ENCODE results near the gene PPIL3.
A peak's percentile ranks its signal among the peaks of the same experiment; 100 is the strongest.
"Not testable (repeated sequence)": the region's sequence is repeated elsewhere in the genome, so short reads cannot be mapped to it uniquely, and the experiment has no call there.

The PPIL3 gene

GRCh38 chr2:200888704-200889625 is at the start of gene PPIL3, which contains the start of gene NIF3L1:
Gene PPIL3 (minus strand): TSS chr2:200889077. CDS start chr2:200887615, 1,462 bp downstream.
Gene NIF3L1 (plus strand): TSS chr2:200889371. CDS start chr2:200891944, 2,573 bp downstream.
- DNase-seq = peak; percentile 99

DNA sequence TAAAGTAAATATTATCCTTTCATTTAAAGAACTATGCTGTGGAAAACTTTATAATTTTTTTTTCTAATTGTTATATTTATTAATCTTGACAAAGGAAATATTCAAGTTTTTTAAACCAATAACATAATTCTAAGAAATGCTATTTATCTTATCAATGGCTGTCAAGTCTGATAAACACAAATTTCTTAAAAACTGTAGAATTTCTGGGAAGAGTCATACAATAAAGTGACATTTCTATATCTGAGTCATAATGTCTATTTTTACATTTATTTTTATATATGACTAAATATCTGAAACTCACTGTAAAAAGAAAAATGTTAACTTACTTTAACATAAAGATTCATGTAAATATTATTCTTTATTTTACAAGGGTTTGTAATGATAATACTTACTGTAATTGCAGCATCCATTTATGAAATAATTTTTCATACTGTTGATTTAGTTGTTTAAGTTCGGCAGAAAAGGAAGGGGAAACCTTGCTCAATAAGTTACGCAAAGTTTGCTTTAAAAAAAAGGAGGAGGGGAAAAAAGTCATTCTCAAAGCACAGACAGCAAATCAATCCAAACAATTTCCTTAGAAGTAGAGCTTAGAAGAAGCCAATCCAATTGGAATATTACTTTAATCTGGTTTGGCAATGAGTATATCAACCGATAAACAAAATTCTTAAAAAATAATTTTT is 42.2 kb upstream of the PPIL3 start:
- DNase-seq = no peak

GRCh38 chr2:200929334-200930249 is 40.7 kb upstream of the PPIL3 start:
- DNase-seq = no peak

GRCh38 chr2:200922439-200922838 is 33.6 kb upstream of the PPIL3 start:
- DNase-seq = no peak

GRCh38 chr2:200913654-200914053 is 24.8 kb upstream of the PPIL3 start:
- no peak for DNase-seq

DNA sequence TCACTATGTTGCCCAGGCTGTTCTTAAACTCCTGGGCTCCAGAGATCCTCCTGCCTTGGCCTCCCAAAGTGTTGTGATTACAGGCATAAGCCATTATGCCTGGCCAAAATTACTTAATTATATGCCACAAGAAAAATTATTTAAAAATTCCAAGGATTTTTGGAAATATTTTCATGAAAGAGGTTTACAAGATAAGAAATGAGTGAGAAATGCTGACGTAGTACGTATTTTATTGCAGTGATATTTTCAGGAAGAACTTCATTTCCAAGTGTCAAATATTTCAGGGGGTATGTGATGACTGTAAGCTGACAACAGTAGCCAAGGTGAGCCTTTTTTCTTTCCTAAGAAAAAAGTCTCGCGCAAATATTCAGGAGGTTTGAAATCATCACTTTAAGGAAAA is 21.1 kb upstream of the PPIL3 start:
- no peak for DNase-seq

DNA sequence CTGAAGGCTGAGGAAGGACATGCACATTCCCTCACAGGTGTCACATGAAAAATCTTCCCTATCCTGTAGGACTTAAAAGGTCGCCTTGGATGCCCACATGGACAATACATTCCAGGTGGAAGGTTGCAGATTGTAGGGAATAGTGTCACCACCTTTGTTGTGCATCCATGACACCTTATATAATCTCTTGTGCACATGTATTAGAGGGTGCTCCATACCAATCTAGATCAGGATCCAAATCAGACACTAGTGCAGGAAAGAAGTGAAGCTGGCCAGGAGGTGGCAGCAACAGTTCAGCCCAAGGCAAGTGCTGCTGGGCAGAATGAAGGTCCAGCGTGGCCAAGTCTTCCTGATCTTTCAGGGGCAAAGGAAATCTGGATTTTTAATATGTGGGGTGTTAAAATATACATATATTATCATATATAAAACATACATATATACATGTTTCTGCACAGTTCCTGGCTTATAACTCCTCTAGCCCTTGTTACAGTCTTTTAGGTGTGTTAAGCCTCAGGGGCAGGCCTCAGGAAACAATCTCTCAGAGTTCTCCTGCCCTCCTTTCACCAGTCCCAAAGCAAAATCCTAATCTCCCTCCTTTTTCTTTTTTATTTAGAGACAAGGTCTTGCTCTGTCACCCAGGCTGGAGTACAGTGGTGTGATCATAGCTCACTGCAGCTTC is 16.9 kb upstream of the PPIL3 start:
- peak; percentile 91 to 93 for DNase-seq

DNA sequence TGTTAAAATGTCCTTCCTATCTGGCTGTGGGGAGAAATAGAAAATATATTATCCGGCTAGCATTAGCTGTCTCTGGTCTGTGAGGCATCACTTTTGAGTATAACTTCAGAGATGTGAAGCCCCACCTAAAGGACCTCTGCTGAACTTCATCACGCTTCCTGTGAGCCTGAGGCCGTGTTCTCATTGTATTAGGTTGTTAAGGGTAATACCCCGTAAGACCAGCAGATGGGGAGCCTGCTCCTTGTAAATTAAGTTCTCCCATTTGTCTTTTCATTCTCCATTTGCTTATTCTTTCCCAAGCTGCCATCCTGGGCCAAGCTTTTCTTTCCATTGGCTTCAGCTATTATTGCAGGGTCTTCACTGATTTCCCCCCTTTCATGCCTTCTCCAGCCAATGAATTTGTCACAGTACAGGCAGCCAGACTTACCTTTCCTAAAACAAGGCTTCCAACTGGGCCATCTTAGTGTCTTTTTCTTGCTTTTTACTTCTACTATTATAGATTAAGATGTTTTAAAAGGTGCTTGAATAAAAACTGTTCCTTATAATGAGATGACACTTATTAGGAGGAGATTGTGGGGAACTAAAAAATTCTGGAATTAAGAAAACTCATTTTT is 12.7 kb upstream of the PPIL3 start:
- DNase-seq = peak; percentile 100

- no peak for DNase-seq
These were observed 10.6 kb upstream of the PPIL3 start for GRCh38 chr2:200899482-200899881.

GRCh38 chr2:200881715-200882249 is 7.1 kb downstream of the PPIL3 start:
- DNase-seq = not testable (repeated sequence)

DNA sequence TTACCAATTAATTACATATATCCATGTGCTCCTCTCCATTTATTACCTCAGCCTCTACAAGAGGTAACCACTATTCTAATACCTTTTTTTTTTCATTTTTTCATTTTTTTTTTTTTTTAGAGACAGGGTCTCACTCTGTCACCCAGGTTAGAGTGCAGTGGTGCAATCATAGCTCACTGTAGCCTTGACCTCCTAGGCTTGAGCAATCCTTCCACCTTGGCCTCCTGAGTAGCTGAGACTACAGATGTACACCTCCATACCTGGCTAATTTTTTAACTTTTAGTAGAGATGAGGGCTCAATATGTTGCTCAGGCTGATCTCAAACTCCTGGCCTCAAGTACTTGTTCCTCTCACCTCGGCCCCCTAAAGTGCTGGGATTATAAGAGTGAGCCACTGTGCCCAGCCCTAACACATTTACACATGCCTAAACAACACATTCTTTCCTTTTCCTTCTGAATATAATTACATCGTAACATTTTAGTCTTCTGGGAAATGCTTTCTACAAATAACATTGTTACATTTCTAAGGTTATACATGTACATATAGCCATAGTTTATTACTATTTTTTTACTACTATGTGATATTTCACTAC is 10.5 kb downstream of the PPIL3 start:
- no peak for DNase-seq

DNA sequence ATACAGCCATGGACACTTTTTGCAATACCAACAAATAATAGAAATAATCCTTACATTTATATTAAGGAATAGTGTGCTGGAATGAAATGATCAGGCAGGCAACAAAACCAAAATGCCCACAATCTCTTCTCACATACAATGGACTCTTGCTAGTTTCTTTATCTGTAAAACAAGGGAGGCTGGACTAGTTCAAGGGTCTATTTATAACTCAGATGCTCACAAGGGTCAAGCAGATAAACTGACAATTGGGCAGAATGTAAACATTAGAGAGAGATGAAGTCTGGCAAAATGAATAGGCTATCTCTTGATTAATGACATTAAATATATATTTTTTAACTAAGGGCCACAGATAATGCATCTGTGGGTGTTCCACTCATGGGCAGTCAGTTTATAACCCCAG is 11.4 kb downstream of the PPIL3 start:
- no peak for DNase-seq

GRCh38 chr2:200873560-200873959 is 15.3 kb downstream of the PPIL3 start:
- DNase-seq = no peak

DNA sequence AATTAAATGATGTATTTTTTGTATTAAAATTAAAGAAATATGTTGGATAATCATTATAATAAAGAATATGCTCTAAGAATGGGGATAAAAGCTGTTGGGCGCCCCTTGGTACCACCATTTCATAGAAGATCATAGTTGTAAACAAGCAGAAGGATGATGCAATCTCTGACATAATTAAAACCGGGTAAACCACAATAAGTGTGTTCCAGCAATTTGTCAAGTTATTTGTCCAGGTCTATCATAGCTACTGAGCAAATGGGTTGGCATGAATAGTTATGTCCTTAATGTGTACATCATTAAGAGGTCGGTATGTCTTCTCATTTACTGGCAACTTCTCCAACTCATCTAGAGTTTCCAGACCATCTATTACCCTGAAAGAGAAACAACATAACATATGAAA is 17.7 kb downstream of the PPIL3 start:
- no peak for DNase-seq

- DNase-seq = peak; percentile 31 to 57
These were observed 19.9 kb downstream of the PPIL3 start for GRCh38 chr2:200869014-200869413.

GRCh38 chr2:200864176-200865034 is 24.5 kb downstream of the PPIL3 start, which contains the start of gene CLK1:
Gene CLK1 (minus strand): TSS chr2:200864658. CDS start chr2:200861862, 2,796 bp downstream.
- DNase-seq = peak; percentile 91 to 95

DNA sequence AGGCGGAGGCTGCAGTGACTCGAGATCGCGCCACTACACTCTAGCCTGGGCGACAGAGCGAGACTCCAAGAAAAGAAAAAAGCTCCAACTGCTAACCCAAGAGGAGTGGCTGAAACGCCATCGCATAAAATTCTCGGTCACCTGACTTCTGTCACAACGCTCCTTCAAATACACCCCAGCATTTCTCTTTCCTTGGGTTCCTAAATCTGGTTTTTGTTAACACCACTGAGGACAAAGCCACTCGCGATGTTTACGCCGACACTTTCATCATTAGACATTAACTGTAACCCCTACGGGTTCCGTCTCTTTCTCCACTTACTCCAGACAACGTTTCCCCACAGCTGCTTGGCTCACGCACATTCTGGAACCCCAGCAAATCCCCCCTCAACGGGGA is 25.1 kb downstream of the PPIL3 start:
- no peak for DNase-seq

- DNase-seq = peak; percentile 19 to 32
These were observed 26.3 kb downstream of the PPIL3 start for GRCh38 chr2:200862532-200863000.

DNA sequence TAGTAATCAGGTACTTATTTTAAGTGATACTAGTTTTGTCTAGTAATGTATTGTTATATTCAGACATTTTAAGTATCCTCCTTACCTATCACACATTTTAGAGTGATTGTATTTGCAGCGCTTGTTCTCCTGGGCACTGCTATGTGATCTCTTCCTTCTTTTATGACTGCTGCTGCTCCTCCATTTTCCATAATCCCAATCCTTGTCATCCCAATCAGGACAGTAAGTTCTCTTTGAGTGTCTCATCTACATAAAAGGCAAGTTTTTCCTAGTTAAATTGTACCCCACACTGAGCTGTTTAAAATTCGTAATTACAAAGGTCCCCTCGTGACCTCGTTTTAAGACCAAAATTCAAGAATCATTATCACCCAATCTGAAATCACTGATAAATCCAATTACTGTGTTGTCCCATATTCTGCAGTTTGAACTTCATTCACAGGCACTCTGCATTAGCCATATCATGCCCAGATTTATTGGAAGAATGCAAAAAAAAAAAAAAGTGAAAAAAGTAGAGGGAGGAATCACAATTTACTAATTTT is 27.2 kb downstream of the PPIL3 start:
- no peak for DNase-seq
